ENCODE data around the gene HDAC4.

HDAC4 gene

DNA sequence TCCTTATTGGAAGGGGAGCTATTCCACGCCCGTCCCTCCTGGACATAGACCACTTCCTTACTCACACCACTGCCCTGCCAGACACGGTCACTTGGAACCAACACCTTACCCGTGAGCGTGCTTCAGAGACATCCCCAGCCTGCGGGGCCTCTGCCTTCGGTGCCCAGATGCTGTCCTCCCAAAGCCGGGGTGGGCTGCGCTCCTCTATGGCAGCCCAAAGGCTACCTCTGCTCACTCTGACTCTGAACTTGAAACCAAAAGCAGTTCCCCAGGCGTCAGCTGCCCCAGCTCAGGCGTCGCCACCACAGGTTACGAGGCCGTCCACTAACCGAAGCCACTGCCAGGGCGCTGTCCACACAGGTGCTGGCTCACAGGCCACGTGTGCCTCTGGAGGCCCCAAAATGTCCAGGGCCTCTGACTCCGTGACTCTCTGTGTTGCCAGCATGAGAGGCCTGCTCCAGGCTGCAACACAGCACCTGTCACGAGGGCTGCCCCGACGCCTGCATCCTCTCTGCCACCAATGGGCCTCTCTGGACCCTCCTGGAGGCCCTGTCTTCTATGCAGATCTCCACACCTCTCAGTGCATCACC is 23.8 kb downstream of the HDAC4 start:
- in situ Hi-C loops (cut with MboI; ENCODE audit: low pct_unique_long_range_greater_than_20kb, low sequenced_read_pairs, unreplicated experiment): no loop called here
- DNase-seq (ENCODE audit: low spot score): no peak
- TF ChIP-seq, protein P1, sequence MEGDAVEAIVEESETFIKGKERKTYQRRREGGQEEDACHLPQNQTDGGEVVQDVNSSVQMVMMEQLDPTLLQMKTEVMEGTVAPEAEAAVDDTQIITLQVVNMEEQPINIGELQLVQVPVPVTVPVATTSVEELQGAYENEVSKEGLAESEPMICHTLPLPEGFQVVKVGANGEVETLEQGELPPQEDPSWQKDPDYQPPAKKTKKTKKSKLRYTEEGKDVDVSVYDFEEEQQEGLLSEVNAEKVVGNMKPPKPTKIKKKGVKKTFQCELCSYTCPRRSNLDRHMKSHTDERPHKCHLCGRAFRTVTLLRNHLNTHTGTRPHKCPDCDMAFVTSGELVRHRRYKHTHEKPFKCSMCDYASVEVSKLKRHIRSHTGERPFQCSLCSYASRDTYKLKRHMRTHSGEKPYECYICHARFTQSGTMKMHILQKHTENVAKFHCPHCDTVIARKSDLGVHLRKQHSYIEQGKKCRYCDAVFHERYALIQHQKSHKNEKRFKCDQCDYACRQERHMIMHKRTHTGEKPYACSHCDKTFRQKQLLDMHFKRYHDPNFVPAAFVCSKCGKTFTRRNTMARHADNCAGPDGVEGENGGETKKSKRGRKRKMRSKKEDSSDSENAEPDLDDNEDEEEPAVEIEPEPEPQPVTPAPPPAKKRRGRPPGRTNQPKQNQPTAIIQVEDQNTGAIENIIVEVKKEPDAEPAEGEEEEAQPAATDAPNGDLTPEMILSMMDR (IDR thresholded peaks at IDR 0.05; ENCODE audit: extremely low read depth, insufficient read depth, missing control alignments): no peak

DNA sequence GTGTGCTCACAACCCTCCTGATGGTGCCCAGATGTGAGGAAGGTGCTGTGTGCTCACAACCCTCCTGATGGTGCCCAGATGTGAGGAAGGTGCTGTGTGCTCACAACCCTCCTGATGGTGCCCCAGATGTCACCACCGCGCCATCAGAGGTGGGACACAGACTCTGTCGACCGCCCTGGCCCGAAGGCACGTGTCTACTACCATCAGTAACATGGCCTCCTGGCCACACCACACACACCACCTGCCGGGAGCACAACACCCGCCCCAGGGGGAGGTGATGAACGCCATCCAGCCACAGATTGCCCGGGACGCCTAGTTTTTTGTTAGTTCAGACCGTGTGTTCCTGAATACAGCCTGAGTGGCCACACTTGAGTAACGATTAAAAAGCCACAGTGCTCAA is 24.5 kb downstream of the HDAC4 start:
- TF ChIP-seq, protein P1 (IDR thresholded peaks at IDR 0.05; ENCODE audit: extremely low read depth, insufficient read depth, missing control alignments): no peak
- in situ Hi-C loops (cut with MboI; ENCODE audit: low pct_unique_long_range_greater_than_20kb, low sequenced_read_pairs, unreplicated experiment): no loop called here
- DNase-seq (ENCODE audit: low spot score): no peak

DNA sequence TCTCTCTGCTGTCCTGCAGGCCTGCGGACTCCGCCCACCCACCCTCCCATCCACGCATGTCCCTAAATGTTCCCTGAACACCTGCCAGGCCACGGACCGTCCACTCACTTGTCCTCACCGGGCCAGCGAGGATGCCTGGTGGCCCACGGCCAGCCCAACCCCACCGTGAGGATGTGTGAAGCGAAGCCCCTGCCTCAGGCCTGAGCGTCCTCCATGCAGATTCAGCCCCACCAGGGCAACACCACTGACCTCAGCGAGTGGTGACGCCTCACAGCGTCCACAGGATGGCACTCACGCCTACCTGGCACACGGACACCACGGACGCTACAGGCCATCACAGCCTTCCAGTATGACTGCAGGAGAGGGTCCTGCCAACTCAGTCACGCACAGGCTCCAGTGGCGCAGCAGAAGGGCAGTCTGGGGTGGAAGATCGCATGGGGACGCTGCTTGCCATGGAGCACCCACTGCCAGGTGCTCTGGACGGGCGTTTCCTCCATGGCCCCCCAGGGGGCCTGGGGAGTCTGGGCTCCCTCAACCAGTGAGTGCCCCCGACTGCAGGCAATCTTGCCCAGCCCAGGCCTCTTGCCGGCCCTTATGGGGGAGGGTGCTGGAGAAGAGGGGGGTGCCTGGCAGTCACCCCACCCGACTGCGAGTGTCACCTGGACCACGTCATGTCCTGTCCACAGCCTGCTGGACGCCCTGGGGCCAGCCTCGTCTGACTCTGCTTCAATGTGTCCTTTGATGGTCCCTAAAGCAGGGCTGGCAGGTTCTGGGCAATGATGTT is 25.4 kb downstream of the HDAC4 start:
- in situ Hi-C loops (cut with MboI; ENCODE audit: low pct_unique_long_range_greater_than_20kb, low sequenced_read_pairs, unreplicated experiment): no loop called here
- no peak for DNase-seq (ENCODE audit: low spot score)
- TF ChIP-seq, protein P1 (IDR thresholded peaks at IDR 0.05; ENCODE audit: extremely low read depth, insufficient read depth, missing control alignments): peak; percentile 27

DNA sequence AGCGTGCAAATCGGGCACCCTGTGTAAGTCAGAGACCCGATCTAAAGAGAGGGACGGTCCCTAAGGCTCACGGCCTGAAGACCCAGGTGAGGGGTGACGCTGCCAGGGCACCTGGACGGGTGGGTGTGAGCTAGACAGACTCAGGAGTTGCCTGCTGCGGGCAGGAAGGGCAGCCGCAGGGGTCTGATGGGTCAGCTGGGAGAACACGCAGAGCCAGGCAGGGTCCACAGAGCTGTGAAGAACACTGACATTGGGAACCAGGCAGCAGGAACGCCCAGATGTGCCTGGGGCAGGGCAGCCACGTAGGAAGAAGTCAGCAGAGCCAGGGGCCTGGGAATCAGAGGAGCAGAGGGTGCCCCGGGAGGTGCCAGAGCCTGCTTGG is 25.9 kb downstream of the HDAC4 start:
- DNase-seq (ENCODE audit: low spot score): no peak
- TF ChIP-seq, protein P1 (IDR thresholded peaks at IDR 0.05; ENCODE audit: extremely low read depth, insufficient read depth, missing control alignments): no peak
- in situ Hi-C loops (cut with MboI; ENCODE audit: low pct_unique_long_range_greater_than_20kb, low sequenced_read_pairs, unreplicated experiment): no loop called here

DNA sequence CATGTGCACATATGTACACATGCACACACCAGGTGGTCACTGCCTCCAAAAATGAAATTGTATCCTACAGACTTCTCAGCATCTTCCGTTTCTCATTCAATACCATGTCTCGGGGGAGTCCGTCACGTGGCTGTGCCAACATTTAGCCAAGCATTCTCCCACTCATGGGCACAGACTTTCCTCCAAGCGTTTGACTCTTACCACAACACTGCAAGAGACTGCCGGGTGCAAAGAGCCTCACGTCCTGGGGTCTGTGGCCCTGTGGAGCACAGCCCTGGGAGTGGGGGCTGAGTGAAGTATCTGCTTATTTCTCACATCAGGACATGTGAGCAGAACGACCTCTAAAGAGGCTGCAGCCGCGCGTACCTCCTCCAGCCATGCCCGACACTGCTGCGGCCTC is 28.0 kb downstream of the HDAC4 start:
- TF ChIP-seq, protein P1 (IDR thresholded peaks at IDR 0.05; ENCODE audit: extremely low read depth, insufficient read depth, missing control alignments): no peak
- in situ Hi-C loops (cut with MboI; ENCODE audit: low pct_unique_long_range_greater_than_20kb, low sequenced_read_pairs, unreplicated experiment): no loop called here
- no peak for DNase-seq (ENCODE audit: low spot score)

DNA sequence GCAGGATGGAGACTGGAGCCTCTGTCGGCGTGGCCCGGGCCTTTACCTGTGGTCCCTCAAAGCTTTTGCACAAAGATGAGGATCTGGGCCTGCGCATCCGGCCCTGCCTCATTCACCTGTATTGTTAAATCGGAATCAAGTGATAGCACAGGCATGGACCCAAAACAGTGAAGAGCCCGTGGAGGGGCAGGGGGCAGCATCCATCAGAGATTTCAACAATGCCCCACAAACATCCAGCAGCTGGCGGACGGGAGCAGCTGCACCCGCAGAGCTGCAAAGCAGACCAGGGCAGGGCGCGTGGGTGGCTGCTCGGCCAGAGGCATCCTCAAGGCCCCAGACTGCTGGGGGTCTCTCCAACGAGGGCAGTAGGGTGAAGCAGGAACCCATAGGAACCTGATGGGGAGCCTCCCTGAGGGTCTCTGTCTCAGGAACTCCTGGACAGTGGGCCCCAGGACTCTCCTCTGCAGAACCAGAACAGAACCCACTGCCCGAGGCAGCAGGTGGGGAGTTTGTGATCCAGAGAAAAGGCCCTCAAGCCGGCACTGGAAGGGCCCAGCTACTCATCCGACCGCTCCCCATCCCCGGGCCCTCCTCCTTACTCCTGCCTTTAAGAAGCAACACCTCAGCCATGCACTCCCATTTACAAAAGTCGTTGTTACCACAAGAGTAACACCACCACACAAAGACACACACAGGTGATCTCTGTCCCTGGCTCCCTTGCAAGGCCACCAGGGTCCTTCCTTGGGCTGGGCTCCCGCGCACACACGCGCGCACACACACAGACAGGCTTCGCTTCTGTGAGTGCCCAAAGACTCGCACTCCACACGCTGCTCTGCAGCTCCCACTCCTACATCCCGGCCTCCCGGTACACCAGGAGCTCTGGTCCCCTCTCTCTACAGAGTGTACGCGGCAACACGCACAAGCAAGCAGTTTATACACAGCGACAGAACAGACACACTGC is 28.8 kb downstream of the HDAC4 start:
- in situ Hi-C loops (cut with MboI; ENCODE audit: low pct_unique_long_range_greater_than_20kb, low sequenced_read_pairs, unreplicated experiment): no loop called here
- TF ChIP-seq, protein P1 (IDR thresholded peaks at IDR 0.05; ENCODE audit: extremely low read depth, insufficient read depth, missing control alignments): no peak
- no peak for DNase-seq (ENCODE audit: low spot score)

All from GM13977 (cell line).